Body of pancreas (tissue), 4 donors: ENCODE measurements around the gene SCN9A.

Source experiments
- POLR2A ChIP-seq, 3 donors: fragments of 450-650 bp; IDR thresholded peaks; one replicate each; pipeline ENCODE4 v1.6.1; 2016; ENCODE audit warnings: antibody characterized with exemption in 3 of 3, mild to moderate bottlenecking in 2 of 3
- TF ChIP-seq, protein P1 (sequence below), 7 experiments: fragments of 450-650 bp in 4 of 7; fragments of 200-600 bp in 3 of 7; sonication (generic) in 3 of 7; IDR thresholded peaks; one replicate each; pipeline ENCODE4 v1.5.1; 2016 to 2019; ENCODE audit warnings: antibody characterized with exemption in 7 of 7

GRCh38 chr2:166147883-166148282, 227.9 kb downstream of the SCN9A start:
- TF ChIP-seq, protein P1, sequence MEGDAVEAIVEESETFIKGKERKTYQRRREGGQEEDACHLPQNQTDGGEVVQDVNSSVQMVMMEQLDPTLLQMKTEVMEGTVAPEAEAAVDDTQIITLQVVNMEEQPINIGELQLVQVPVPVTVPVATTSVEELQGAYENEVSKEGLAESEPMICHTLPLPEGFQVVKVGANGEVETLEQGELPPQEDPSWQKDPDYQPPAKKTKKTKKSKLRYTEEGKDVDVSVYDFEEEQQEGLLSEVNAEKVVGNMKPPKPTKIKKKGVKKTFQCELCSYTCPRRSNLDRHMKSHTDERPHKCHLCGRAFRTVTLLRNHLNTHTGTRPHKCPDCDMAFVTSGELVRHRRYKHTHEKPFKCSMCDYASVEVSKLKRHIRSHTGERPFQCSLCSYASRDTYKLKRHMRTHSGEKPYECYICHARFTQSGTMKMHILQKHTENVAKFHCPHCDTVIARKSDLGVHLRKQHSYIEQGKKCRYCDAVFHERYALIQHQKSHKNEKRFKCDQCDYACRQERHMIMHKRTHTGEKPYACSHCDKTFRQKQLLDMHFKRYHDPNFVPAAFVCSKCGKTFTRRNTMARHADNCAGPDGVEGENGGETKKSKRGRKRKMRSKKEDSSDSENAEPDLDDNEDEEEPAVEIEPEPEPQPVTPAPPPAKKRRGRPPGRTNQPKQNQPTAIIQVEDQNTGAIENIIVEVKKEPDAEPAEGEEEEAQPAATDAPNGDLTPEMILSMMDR (IDR thresholded peaks at IDR 0.05) = no peak
- no peak for TF ChIP-seq POLR2A (IDR thresholded peaks at IDR 0.05)
